Bronchial epithelial cell (primary cell): ENCODE data around the gene RND3. TPM values are rescaled to one million over a fixed set of nuclear protein-coding genes. Genes with fewer than 3 reads are reported as not detected.
A peak's percentile ranks its signal among the peaks of the same experiment; 100 is the strongest.

Experiments used
- DNase-seq: peaks from one replicate; pipeline ENCODE4 v3.0.0-alpha.2; 2010; ENCODE audit warnings: low read depth
- FAIRE-seq: peaks from 2 replicates; lab custom pipeline; 2011; peaks lifted over from hg19 to GRCh38; lab: Jason Lieb, UNC
- H3K27me3 ChIP-seq: 2 replicates; pipeline ENCODE4 v1.5.1; 2011; ENCODE audit warnings: low read length; ENCODE audit not compliant: control insufficient read depth, insufficient read depth
- H3K36me3 ChIP-seq: 2 replicates; pipeline ENCODE4 v1.5.1; 2011; ENCODE audit warnings: low read length; ENCODE audit not compliant: control insufficient read depth, insufficient read depth
- H3K4me3 ChIP-seq: 2 replicates; pipeline ENCODE4 v1.5.1; 2011; ENCODE audit warnings: mild to moderate bottlenecking, low read depth, low read length, control low read depth
- CTCF ChIP-seq: IDR thresholded peaks from 2 replicates; pipeline ENCODE4 v1.5.1; 2011; ENCODE audit warnings: mild to moderate bottlenecking, moderate library complexity, low read length, control low read depth, inconsistent platforms; ENCODE audit not compliant: insufficient read depth, severe bottlenecking
- total RNA-seq: library from RNA; depleted of rRNA; stranded (reverse); fragments of >200 nt; gene quantifications from 2 replicates; pipeline ENCODE4 v1.2.1, GENCODE V29; 2014

The RND3 gene
- total RNA-seq, 1 donor from 2014 or later: 260 TPM

- DNase-seq: peak; percentile 91
- no peak for FAIRE-seq
- no peaks in the 10 kb centered on the region for H3K36me3 ChIP-seq
Measured at GRCh38 chr2:150491943-150492342, 4.5 kb upstream of the RND3 start.

GRCh38 chr2:150491430-150491829 lies 4.0 kb upstream of the RND3 start:
- DNase-seq: peak; percentile 32
- Histone ChIP-seq H3K4me3 (no peak overlapping the region), H3K27me3 (no peaks in the 10 kb centered on the region), H3K36me3 (no peaks in the 10 kb centered on the region)
- no peak for TF ChIP-seq CTCF
- FAIRE-seq: no peak

More at GRCh38 chr2:150491943-150492342, 4.5 kb upstream of the RND3 start:
- TF ChIP-seq CTCF: no peak
- no peak overlapping the region for H3K4me3 ChIP-seq
- H3K27me3 ChIP-seq: no peaks in the 10 kb centered on the region

- no peak for DNase-seq
- no peak for FAIRE-seq
- no peak for TF ChIP-seq CTCF
- Histone ChIP-seq H3K4me3 (no peak overlapping the region), H3K36me3 (peaks cover 9% of the 10 kb centered on the region), H3K27me3 (no peaks in the 10 kb centered on the region)
Measured at GRCh38 chr2:150490466-150490865, 3.0 kb upstream of the RND3 start.

- Histone ChIP-seq H3K27me3 (no peaks in the 10 kb centered on the region), H3K36me3 (peaks cover 21% of the 10 kb centered on the region), H3K4me3 (peak overlapping the region; percentile 95)
- TF ChIP-seq CTCF: no peak
- no peak for FAIRE-seq
- no peak for DNase-seq
Measured at GRCh38 chr2:150486539-150487484, 655 bp downstream of the RND3 start.

- H3K36me3 ChIP-seq: peaks cover 21% of the 10 kb centered on the region
- FAIRE-seq (no peak), DNase-seq (peak; percentile 56)
- H3K4me3 ChIP-seq: peak overlapping the region; percentile 95
- TF ChIP-seq CTCF: no peak
- H3K27me3 ChIP-seq: no peaks in the 10 kb centered on the region
Measured at GRCh38 chr2:150485871-150486538, 1.5 kb downstream of the RND3 start.
